Measurements from ENCODE around the gene SLC31A1.
"Not testable (repeated sequence)": the region's sequence is repeated elsewhere in the genome, so short reads cannot be mapped to it uniquely, and the experiment has no call there.

The SLC31A1 gene

GRCh38 chr9:113237026-113237425, 15.7 kb downstream of the SLC31A1 start:
- DNase-seq (ENCODE audit: insufficient read length, low spot score) (no peak), FAIRE-seq (no peak)
- TF ChIP-seq PAX5 (IDR thresholded peaks at IDR 0.05; ENCODE audit: insufficient read depth, low read length, severe bottlenecking) (no peak), POLR2AphosphoS5 (IDR thresholded peaks at IDR 0.05; ENCODE audit: low read depth, low read length) (no peak), TAF1 (IDR thresholded peaks at IDR 0.05; ENCODE audit: low read depth, low read length) (no peak), SPI1 (IDR thresholded peaks at IDR 0.05; ENCODE audit: low read depth, low read length) (no peak), POU2F2 (IDR thresholded peaks at IDR 0.05; ENCODE audit: low read depth, low read length) (no peak), POLR2A (IDR thresholded peaks at IDR 0.05; ENCODE audit: low read depth, low read length) (no peak)

- DNase-seq (ENCODE audit: insufficient read length, low spot score) = no peak
- no peak for FAIRE-seq
- TF ChIP-seq POLR2AphosphoS5 (IDR thresholded peaks at IDR 0.05; ENCODE audit: low read depth, low read length) (no peak), SPI1 (IDR thresholded peaks at IDR 0.05; ENCODE audit: low read depth, low read length) (no peak), PAX5 (IDR thresholded peaks at IDR 0.05; ENCODE audit: insufficient read depth, low read length, severe bottlenecking) (no peak), POU2F2 (IDR thresholded peaks at IDR 0.05; ENCODE audit: low read depth, low read length) (no peak), TAF1 (IDR thresholded peaks at IDR 0.05; ENCODE audit: low read depth, low read length) (no peak), POLR2A (IDR thresholded peaks at IDR 0.05; ENCODE audit: low read depth, low read length) (no peak)
These were observed 17.0 kb downstream of the SLC31A1 start for GRCh38 chr9:113238202-113238858.

GRCh38 chr9:113238859-113239232, 17.5 kb downstream of the SLC31A1 start:
- no peak for TF ChIP-seq POLR2AphosphoS5 (IDR thresholded peaks at IDR 0.05; ENCODE audit: low read depth, low read length)
- TF ChIP-seq POLR2A (IDR thresholded peaks at IDR 0.05; ENCODE audit: low read depth, low read length) = no peak
- TF ChIP-seq SPI1 (IDR thresholded peaks at IDR 0.05; ENCODE audit: low read depth, low read length) = no peak
- TF ChIP-seq TAF1 (IDR thresholded peaks at IDR 0.05; ENCODE audit: low read depth, low read length) = no peak
- no peak for TF ChIP-seq POU2F2 (IDR thresholded peaks at IDR 0.05; ENCODE audit: low read depth, low read length)
- no peak for TF ChIP-seq PAX5 (IDR thresholded peaks at IDR 0.05; ENCODE audit: insufficient read depth, low read length, severe bottlenecking)
- DNase-seq (ENCODE audit: insufficient read length, low spot score) = no peak
- FAIRE-seq = no peak

- FAIRE-seq (no peak), DNase-seq (ENCODE audit: insufficient read length, low spot score) (no peak)
- TF ChIP-seq POLR2AphosphoS5 (IDR thresholded peaks at IDR 0.05; ENCODE audit: low read depth, low read length) (no peak), PAX5 (IDR thresholded peaks at IDR 0.05; ENCODE audit: insufficient read depth, low read length, severe bottlenecking) (no peak), POU2F2 (IDR thresholded peaks at IDR 0.05; ENCODE audit: low read depth, low read length) (no peak), POLR2A (IDR thresholded peaks at IDR 0.05; ENCODE audit: low read depth, low read length) (no peak), TAF1 (IDR thresholded peaks at IDR 0.05; ENCODE audit: low read depth, low read length) (no peak), SPI1 (IDR thresholded peaks at IDR 0.05; ENCODE audit: low read depth, low read length) (no peak)
These were observed 19.8 kb downstream of the SLC31A1 start for GRCh38 chr9:113241161-113241560.

- no peak for TF ChIP-seq SPI1 (IDR thresholded peaks at IDR 0.05; ENCODE audit: low read depth, low read length)
- no peak for TF ChIP-seq PAX5 (IDR thresholded peaks at IDR 0.05; ENCODE audit: insufficient read depth, low read length, severe bottlenecking)
- TF ChIP-seq POLR2AphosphoS5 (IDR thresholded peaks at IDR 0.05; ENCODE audit: low read depth, low read length) = no peak
- no peak for TF ChIP-seq POLR2A (IDR thresholded peaks at IDR 0.05; ENCODE audit: low read depth, low read length)
- DNase-seq (ENCODE audit: insufficient read length, low spot score) (no peak), FAIRE-seq (no peak)
These were observed 23.2 kb downstream of the SLC31A1 start for GRCh38 chr9:113244556-113244955.

GRCh38 chr9:113245894-113246293, 24.6 kb downstream of the SLC31A1 start:
- peak; percentile 56 for FAIRE-seq
- no peak for TF ChIP-seq SPI1 (IDR thresholded peaks at IDR 0.05; ENCODE audit: low read depth, low read length)
- TF ChIP-seq POU2F2 (IDR thresholded peaks at IDR 0.05; ENCODE audit: low read depth, low read length) = no peak
- no peak for TF ChIP-seq POLR2A (IDR thresholded peaks at IDR 0.05; ENCODE audit: low read depth, low read length)
- TF ChIP-seq POLR2AphosphoS5 (IDR thresholded peaks at IDR 0.05; ENCODE audit: low read depth, low read length) = no peak
- no peak for TF ChIP-seq TAF1 (IDR thresholded peaks at IDR 0.05; ENCODE audit: low read depth, low read length)
- TF ChIP-seq PAX5 (IDR thresholded peaks at IDR 0.05; ENCODE audit: insufficient read depth, low read length, severe bottlenecking) = no peak
- no peak for DNase-seq (ENCODE audit: insufficient read length, low spot score)

- FAIRE-seq (peak; percentile 20), DNase-seq (ENCODE audit: insufficient read length, low spot score) (no peak)
These were observed 25.6 kb downstream of the SLC31A1 start for GRCh38 chr9:113246928-113247327.

GRCh38 chr9:113247640-113248039, 26.3 kb downstream of the SLC31A1 start:
- no peak for DNase-seq (ENCODE audit: insufficient read length, low spot score)
- TF ChIP-seq POLR2AphosphoS5 (IDR thresholded peaks at IDR 0.05; ENCODE audit: low read depth, low read length) = no peak
- TF ChIP-seq POU2F2 (IDR thresholded peaks at IDR 0.05; ENCODE audit: low read depth, low read length) = no peak
- FAIRE-seq = no peak

More at GRCh38 chr9:113246928-113247327, 25.6 kb downstream of the SLC31A1 start:
- TF ChIP-seq PAX5 (IDR thresholded peaks at IDR 0.05; ENCODE audit: insufficient read depth, low read length, severe bottlenecking) (no peak), SPI1 (IDR thresholded peaks at IDR 0.05; ENCODE audit: low read depth, low read length) (peak; percentile 62)

- FAIRE-seq; DNase-seq (ENCODE audit: insufficient read length, low spot score): not testable (repeated sequence)
These were observed 28.3 kb downstream of the SLC31A1 start for GRCh38 chr9:113249661-113250060.

GRCh38 chr9:113250807-113251206, 29.5 kb downstream of the SLC31A1 start:
- DNase-seq (ENCODE audit: insufficient read length, low spot score) (no peak), FAIRE-seq (no peak)
- TF ChIP-seq POLR2AphosphoS5 (IDR thresholded peaks at IDR 0.05; ENCODE audit: low read depth, low read length) (no peak), POU2F2 (IDR thresholded peaks at IDR 0.05; ENCODE audit: low read depth, low read length) (no peak), TAF1 (IDR thresholded peaks at IDR 0.05; ENCODE audit: low read depth, low read length) (no peak)

GRCh38 chr9:113254991-113255390, 33.6 kb downstream of the SLC31A1 start:
- DNase-seq (ENCODE audit: insufficient read length, low spot score) (no peak), FAIRE-seq (no peak)
- no peak for TF ChIP-seq POU2F2 (IDR thresholded peaks at IDR 0.05; ENCODE audit: low read depth, low read length)
- TF ChIP-seq POLR2A (IDR thresholded peaks at IDR 0.05; ENCODE audit: low read depth, low read length) = no peak
- TF ChIP-seq TAF1 (IDR thresholded peaks at IDR 0.05; ENCODE audit: low read depth, low read length) = no peak
- no peak for TF ChIP-seq SPI1 (IDR thresholded peaks at IDR 0.05; ENCODE audit: low read depth, low read length)
- TF ChIP-seq PAX5 (IDR thresholded peaks at IDR 0.05; ENCODE audit: insufficient read depth, low read length, severe bottlenecking) = no peak
- TF ChIP-seq POLR2AphosphoS5 (IDR thresholded peaks at IDR 0.05; ENCODE audit: low read depth, low read length) = no peak

All from GM12891 (cell line).